PC-3 (cell line): ENCODE results near the gene FOXC2. TPM values are rescaled to one million over a fixed set of nuclear protein-coding genes. Genes with fewer than 3 reads are reported as not detected.

Source experiments
- ATAC-seq: fragments of 200-7000 bp; cut with Tn5 transposase; 2 replicates; pipeline ENCODE4 v1.9.1; 2020; ENCODE audit warnings: mild to moderate bottlenecking, moderate library complexity
- BruUV-seq: library from RNA; stranded (reverse); fragments of 400-500 nt; replicated peaks from 2 replicates; lab custom pipeline; 2021; lab: Mats Ljungman, UMichigan
- CTCF ChIA-PET: fragments of 300-600 bp; sonication (Branson Sonifier 250); formaldehyde crosslinking; loops from one replicate; lab custom pipeline; 2022; ENCODE audit warnings: antibody characterized with exemption; lab: Charles Lee
- POLR2A ChIA-PET: fragments of 300-600 bp; sonication (Branson Sonifier 250); formaldehyde crosslinking; loops from one replicate; lab custom pipeline; 2022; ENCODE audit warnings: antibody characterized with exemption; ENCODE audit not compliant: unreplicated experiment; lab: Charles Lee
- DNase-seq: peaks from one replicate; pipeline ENCODE4 v3.0.0-alpha.2; 2015
- H2AFZ ChIP-seq: fragments of 300-600 bp; sonication (generic); 2 replicates; pipeline ENCODE4 v1.6.0; 2016; ENCODE audit warnings: antibody characterized with exemption, low read length
- H3F3A ChIP-seq: fragments of 300-600 bp; sonication (generic); one replicate; pipeline ENCODE4 v1.6.0; 2017; ENCODE audit warnings: antibody characterized with exemption, low read length, control low read depth, mild to moderate bottlenecking; ENCODE audit not compliant: unreplicated experiment
- H3K27ac ChIP-seq: fragments of 300-600 bp; sonication (generic); 2 replicates; pipeline ENCODE4 v1.5.1; 2016; ENCODE audit warnings: mild to moderate bottlenecking, low read length
- H3K27me3 ChIP-seq: fragments of 300-600 bp; sonication (generic); 2 replicates; pipeline ENCODE4 v1.6.1; 2016; ENCODE audit warnings: low read length, mixed read lengths
- H3K36me3 ChIP-seq: fragments of 300-600 bp; sonication (generic); 2 replicates; pipeline ENCODE4 v1.6.1; 2016; ENCODE audit warnings: low read depth, mixed run types, low read length, mixed read lengths
- H3K4me1 ChIP-seq: fragments of 300-600 bp; sonication (generic); 2 replicates; pipeline ENCODE4 v1.5.1; 2016; ENCODE audit warnings: low read length; ENCODE audit not compliant: insufficient read depth
- H3K4me2 ChIP-seq: fragments of 300-600 bp; sonication (generic); 2 replicates; pipeline ENCODE4 v1.6.0; 2016; ENCODE audit warnings: low read length
- H3K4me3 ChIP-seq: fragments of 300-600 bp; sonication (generic); 2 replicates; pipeline ENCODE4 v1.5.1; 2016; ENCODE audit warnings: mild to moderate bottlenecking, low read length, mixed read lengths
- H3K79me2 ChIP-seq: fragments of 300-600 bp; sonication (generic); 2 replicates; pipeline ENCODE4 v1.6.1; 2017; ENCODE audit warnings: low read length, mixed read lengths
- H3K9ac ChIP-seq: fragments of 300-600 bp; sonication (generic); 2 replicates; pipeline ENCODE4 v1.6.0; 2016; ENCODE audit warnings: mild to moderate bottlenecking, low read length
- H3K9me2 ChIP-seq: fragments of 300-600 bp; sonication (generic); replicated peaks from 2 replicates; pipeline ENCODE4 v1.6.1; 2016; ENCODE audit warnings: mixed run types, low read length, mixed read lengths
- H3K9me3 ChIP-seq: fragments of 300-600 bp; sonication (generic); 2 replicates; pipeline ENCODE4 v1.6.1; 2016; ENCODE audit warnings: low read length, mixed read lengths
- H4K20me1 ChIP-seq: fragments of 300-600 bp; sonication (generic); 2 replicates; pipeline ENCODE4 v1.6.1; 2016; ENCODE audit warnings: low read length, mixed read lengths
- EZH2 ChIP-seq: fragments of 300-600 bp; sonication (generic); IDR thresholded peaks from one replicate; pipeline ENCODE4 v1.6.1; 2017; ENCODE audit warnings: antibody characterized with exemption, mild to moderate bottlenecking, low read length; ENCODE audit not compliant: unreplicated experiment
- EZH2phosphoT487 ChIP-seq: fragments of 300-600 bp; sonication (generic); IDR thresholded peaks from 2 replicates; pipeline ENCODE4 v1.6.1; 2018; ENCODE audit warnings: mild to moderate bottlenecking, antibody characterized with exemption, low read length, borderline replicate concordance
- intact Hi-C: fragments of 100-400 bp; cut with micrococcal nuclease; formaldehyde crosslinking; loops from 2 replicates; pipeline ENCODE4 v1.9.0; 2023
- total RNA-seq: library from RNA; depleted of rRNA; stranded (reverse); fragments of >200 nt; gene quantifications from 2 replicates; pipeline ENCODE4 v1.2.3, GENCODE V29; 2014
- TF ChIP-seq, protein P1 (sequence below): fragments of 300-600 bp; sonication (generic); conservative IDR thresholded peaks from 2 replicates; pipeline ENCODE4 v1.5.1; 2017; ENCODE audit warnings: antibody characterized with exemption, low read depth, mild to moderate bottlenecking, low read length

The FOXC2 gene
- total RNA-seq, 1 experiment from 2014 or later: not detected

DNA sequence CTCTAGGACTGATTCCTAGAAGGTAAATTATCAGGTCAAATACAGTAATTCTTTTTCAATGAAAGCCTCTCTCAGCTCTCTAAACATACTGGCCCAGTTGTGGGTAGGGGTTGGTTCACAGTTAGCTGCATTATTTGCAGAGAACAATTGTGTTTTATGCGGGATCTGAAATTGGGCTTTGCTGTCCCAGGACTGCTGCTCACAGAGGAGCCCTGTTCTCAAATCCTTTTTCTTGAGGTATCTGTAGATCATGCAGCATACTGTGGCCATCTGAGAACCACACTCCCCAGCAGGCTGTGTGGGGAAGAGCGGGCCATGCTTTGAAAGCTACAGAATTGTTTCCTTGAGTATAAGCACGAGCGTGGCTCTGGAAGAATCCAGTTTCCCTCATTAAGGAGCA lies 29.1 kb upstream of the FOXC2 start:
- Histone ChIP-seq H3K9me3 (no peaks in the 10 kb centered on the region), H3K36me3 (peaks cover 5% of the 10 kb centered on the region; the same call in 1 of the 2 replicates), H3K27ac (no peak overlapping the region), H3K79me2 (no peaks in the 10 kb centered on the region), H4K20me1 (no peaks in the 10 kb centered on the region), H3F3A (no peaks in the 10 kb centered on the region), H3K4me1 (no peaks in the 10 kb centered on the region), H3K27me3 (no peaks in the 10 kb centered on the region), H3K9ac (no peak overlapping the region), H3K4me3 (no peak overlapping the region), H2AFZ (no peak overlapping the region), H3K4me2 (no peak overlapping the region), H3K9me2 (no peaks in the 10 kb centered on the region)
- BruUV-seq: no TSS peak
- no peak for ATAC-seq
- intact Hi-C loops: no loop called here
- no peak for TF ChIP-seq EZH2
- TF ChIP-seq EZH2phosphoT487: no peak
- TF ChIP-seq, protein P1, sequence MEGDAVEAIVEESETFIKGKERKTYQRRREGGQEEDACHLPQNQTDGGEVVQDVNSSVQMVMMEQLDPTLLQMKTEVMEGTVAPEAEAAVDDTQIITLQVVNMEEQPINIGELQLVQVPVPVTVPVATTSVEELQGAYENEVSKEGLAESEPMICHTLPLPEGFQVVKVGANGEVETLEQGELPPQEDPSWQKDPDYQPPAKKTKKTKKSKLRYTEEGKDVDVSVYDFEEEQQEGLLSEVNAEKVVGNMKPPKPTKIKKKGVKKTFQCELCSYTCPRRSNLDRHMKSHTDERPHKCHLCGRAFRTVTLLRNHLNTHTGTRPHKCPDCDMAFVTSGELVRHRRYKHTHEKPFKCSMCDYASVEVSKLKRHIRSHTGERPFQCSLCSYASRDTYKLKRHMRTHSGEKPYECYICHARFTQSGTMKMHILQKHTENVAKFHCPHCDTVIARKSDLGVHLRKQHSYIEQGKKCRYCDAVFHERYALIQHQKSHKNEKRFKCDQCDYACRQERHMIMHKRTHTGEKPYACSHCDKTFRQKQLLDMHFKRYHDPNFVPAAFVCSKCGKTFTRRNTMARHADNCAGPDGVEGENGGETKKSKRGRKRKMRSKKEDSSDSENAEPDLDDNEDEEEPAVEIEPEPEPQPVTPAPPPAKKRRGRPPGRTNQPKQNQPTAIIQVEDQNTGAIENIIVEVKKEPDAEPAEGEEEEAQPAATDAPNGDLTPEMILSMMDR: no peak
- ChIA-PET CTCF (no interaction called here), POLR2A (no interaction called here)
- no peak for DNase-seq

DNA sequence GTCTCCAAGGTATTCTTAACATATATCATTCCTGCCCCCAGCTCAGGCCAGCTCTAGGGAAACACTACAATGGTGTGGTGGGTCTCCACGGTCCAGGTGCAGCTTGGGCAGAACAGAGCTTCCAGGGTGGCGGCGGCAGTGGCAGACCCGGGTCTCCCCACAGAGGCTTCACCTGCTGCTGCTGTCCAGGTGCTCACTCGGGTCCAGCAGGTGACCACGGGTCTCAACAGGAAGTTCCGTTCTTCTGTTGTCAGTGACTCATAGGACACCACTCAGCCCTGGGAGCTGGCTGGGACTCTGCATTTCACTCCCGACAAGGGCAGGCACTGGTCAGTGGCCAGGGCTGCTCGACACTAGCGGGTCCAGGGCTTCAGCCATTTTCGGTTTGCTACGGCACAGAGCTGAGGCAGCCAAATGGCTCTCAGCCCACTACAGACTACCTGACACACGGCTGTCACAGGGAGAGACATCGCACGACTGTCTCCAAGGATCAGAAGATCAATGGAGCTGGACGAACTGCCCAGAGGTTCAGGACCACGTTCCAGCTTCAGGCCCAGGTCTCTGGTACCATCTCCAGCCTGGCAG lies 28.3 kb upstream of the FOXC2 start:
- no peaks in the 10 kb centered on the region for H3K27me3 ChIP-seq
- no peak for DNase-seq
- H3K9me2 ChIP-seq: no peaks in the 10 kb centered on the region
- H3K4me2 ChIP-seq: no peak overlapping the region
- no peak overlapping the region for H3K9ac ChIP-seq
- BruUV-seq: no TSS peak
- TF ChIP-seq, protein P1: no peak
- TF ChIP-seq EZH2 (no peak), EZH2phosphoT487 (no peak)
- H3K4me1 ChIP-seq: no peaks in the 10 kb centered on the region
- no peaks in the 10 kb centered on the region for H3K79me2 ChIP-seq
- POLR2A ChIA-PET: no interaction called here
- H3F3A ChIP-seq: no peaks in the 10 kb centered on the region
- intact Hi-C loops: no loop called here
- peaks cover 5% of the 10 kb centered on the region; the same call in 1 of the 2 replicates for H3K36me3 ChIP-seq
- CTCF ChIA-PET: no interaction called here
- no peaks in the 10 kb centered on the region for H3K9me3 ChIP-seq
- no peak overlapping the region for H3K27ac ChIP-seq
- H3K4me3 ChIP-seq: no peak overlapping the region
- no peak overlapping the region for H2AFZ ChIP-seq
- no peak for ATAC-seq
- H4K20me1 ChIP-seq: no peaks in the 10 kb centered on the region

DNA sequence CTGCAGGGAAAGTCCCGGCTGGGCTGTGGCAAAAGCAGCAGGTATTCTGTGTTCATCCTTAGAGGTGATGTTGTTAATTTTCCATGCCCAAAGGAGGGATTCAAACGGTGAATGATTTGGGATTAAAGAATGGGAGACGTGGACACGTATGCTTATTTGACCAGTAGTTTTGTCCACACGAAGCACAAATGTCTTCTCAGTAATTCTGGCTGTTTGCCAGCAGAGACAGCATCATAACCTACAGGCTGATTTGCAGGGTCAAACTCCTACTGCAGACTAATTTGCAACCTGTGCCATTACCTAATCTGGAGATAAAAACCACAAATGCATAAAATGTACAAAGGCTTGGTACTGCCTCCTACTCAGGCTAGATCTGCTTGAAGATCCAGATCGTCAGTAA lies 25.7 kb upstream of the FOXC2 start:
- H3K9me2 ChIP-seq: no peaks in the 10 kb centered on the region
- ATAC-seq (no peak), DNase-seq (no peak)
- no TSS peak for BruUV-seq
- CTCF ChIA-PET: no interaction called here
- no peak overlapping the region for H2AFZ ChIP-seq
- no peaks in the 10 kb centered on the region for H3F3A ChIP-seq
- no peaks in the 10 kb centered on the region for H3K4me1 ChIP-seq
- POLR2A ChIA-PET: no interaction called here
- peaks cover 5% of the 10 kb centered on the region; the same call in 1 of the 2 replicates for H3K36me3 ChIP-seq
- TF ChIP-seq EZH2phosphoT487: no peak
- no peak for TF ChIP-seq EZH2
- TF ChIP-seq, protein P1: no peak
- H3K4me3 ChIP-seq: no peak overlapping the region
- intact Hi-C loops: no loop called here
- no peak overlapping the region for H3K4me2 ChIP-seq
- H3K27me3 ChIP-seq: no peaks in the 10 kb centered on the region
- H3K27ac ChIP-seq: no peak overlapping the region
- no peaks in the 10 kb centered on the region for H4K20me1 ChIP-seq
- H3K9ac ChIP-seq: no peak overlapping the region
- H3K79me2 ChIP-seq: no peaks in the 10 kb centered on the region
- H3K9me3 ChIP-seq: no peaks in the 10 kb centered on the region
